GM18870 (cell line): ENCODE measurements around the gene IFNAR2.
"Not testable (repeated sequence)": the region's sequence is repeated elsewhere in the genome, so short reads cannot be mapped to it uniquely, and the experiment has no call there.

Source experiments
- ATAC-seq: cut with Tn5 transposase; IDR thresholded peaks from one replicate; pipeline ENCODE4 v1.9.1; 2021; ENCODE audit warnings: moderate library complexity; ENCODE audit not compliant: unreplicated experiment

Gene IFNAR2

GRCh38 chr21:33212159-33212851 is 17.4 kb upstream of the IFNAR2 start:
- no peak for ATAC-seq

GRCh38 chr21:33214056-33214455 is 15.7 kb upstream of the IFNAR2 start:
- ATAC-seq = no peak

- ATAC-seq = no peak
Observed at GRCh38 chr21:33217138-33217520, 12.6 kb upstream of the IFNAR2 start.

- no peak for ATAC-seq
Observed at GRCh38 chr21:33219300-33219699, 10.4 kb upstream of the IFNAR2 start.

- no peak for ATAC-seq
Observed at GRCh38 chr21:33219954-33220353, 9.8 kb upstream of the IFNAR2 start.

GRCh38 chr21:33225376-33225775 is 4.4 kb upstream of the IFNAR2 start:
- ATAC-seq = not testable (repeated sequence)

GRCh38 chr21:33228455-33228854 is 1.3 kb upstream of the IFNAR2 start:
- ATAC-seq = no peak

- ATAC-seq = no peak
Observed at GRCh38 chr21:33229099-33229783, 497 bp upstream of the IFNAR2 start.

- ATAC-seq = no peak
Observed at GRCh38 chr21:33230545-33231324, 997 bp downstream of the IFNAR2 start.

- no peak for ATAC-seq
Observed at GRCh38 chr21:33231526-33231925, 1.8 kb downstream of the IFNAR2 start.

GRCh38 chr21:33232291-33233034 is 2.7 kb downstream of the IFNAR2 start:
- ATAC-seq = no peak

GRCh38 chr21:33234635-33235520 is 5.1 kb downstream of the IFNAR2 start:
- no peak for ATAC-seq

GRCh38 chr21:33236013-33236686 is 6.4 kb downstream of the IFNAR2 start:
- ATAC-seq = no peak

- no peak for ATAC-seq
Observed at GRCh38 chr21:33236766-33237165, 7.0 kb downstream of the IFNAR2 start.

- no peak for ATAC-seq
Observed at GRCh38 chr21:33237486-33237885, 7.7 kb downstream of the IFNAR2 start.

GRCh38 chr21:33238146-33238545 is 8.4 kb downstream of the IFNAR2 start:
- ATAC-seq = peak; percentile 13

- peak; percentile 69 for ATAC-seq
Observed at GRCh38 chr21:33238565-33239255, 9.0 kb downstream of the IFNAR2 start.

- ATAC-seq = not testable (repeated sequence)
Observed at GRCh38 chr21:33239559-33240127, 9.9 kb downstream of the IFNAR2 start.

- ATAC-seq = no peak
Observed at GRCh38 chr21:33240404-33240803, 10.7 kb downstream of the IFNAR2 start.
